GM19463 (cell line): ENCODE data around the gene CCDC190.
"Not testable (repeated sequence)": the region's sequence is repeated elsewhere in the genome, so short reads cannot be mapped to it uniquely, and the experiment has no call there.

Experiments
- ATAC-seq: cut with Tn5 transposase; IDR thresholded peaks from one replicate; pipeline ENCODE4 v1.9.1; 2021; ENCODE audit warnings: mild to moderate bottlenecking, moderate library complexity; ENCODE audit not compliant: unreplicated experiment

CCDC190 gene

DNA sequence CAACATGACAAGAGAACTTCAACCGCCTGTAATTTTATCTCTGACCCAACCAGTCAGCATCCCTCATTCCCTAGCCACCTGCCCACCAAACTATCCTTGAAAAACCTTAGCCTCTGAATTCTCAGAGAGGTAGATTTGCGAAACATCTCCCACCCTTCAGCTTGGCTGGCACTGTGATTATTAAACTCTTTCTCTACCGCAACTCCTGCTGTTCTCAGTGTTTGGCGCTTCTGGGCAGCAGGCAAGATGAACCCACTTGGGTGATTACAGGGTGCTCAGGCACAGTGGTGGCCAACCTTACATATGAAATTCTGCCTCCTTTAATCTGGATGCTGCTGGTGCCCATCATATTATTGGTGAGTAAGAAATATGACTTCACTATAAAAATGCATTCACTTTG lies 22.1 kb downstream of the CCDC190 start:
- no peak for ATAC-seq

DNA sequence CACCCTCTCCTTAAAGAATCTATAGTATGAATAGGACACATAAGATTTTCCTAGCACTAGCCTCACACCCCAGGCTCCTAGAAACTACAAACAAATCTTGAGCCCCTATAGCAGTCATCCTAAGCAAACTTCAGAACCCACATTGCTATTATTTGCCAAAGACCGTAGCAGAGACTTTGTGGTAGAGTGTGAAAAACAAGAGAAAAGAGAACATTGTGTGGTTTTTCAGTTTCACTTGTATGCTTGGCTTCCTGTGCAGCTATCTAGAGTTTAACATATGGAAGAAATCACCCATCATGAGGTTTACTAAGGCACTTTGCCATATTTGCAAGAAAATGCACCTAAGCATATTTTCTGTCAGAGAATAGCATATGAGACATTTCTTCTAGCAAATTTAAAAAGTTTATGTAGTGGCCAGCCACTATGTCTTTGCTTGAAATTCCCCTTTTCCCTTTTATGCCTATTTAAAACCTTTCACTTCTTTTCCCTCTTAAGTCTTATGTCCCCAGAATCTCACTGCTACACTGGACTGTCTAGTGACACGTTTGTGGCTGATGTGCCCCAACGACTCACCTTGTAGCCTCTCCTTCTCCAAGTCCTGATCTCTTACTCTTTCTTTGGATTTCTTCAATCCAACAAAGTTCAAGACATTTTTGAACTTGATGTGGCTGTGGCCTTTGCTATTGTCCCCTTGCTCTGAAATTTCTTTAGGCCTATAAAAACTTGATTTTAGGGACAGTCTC lies 25.6 kb downstream of the CCDC190 start:
- peak; percentile 85 for ATAC-seq

DNA sequence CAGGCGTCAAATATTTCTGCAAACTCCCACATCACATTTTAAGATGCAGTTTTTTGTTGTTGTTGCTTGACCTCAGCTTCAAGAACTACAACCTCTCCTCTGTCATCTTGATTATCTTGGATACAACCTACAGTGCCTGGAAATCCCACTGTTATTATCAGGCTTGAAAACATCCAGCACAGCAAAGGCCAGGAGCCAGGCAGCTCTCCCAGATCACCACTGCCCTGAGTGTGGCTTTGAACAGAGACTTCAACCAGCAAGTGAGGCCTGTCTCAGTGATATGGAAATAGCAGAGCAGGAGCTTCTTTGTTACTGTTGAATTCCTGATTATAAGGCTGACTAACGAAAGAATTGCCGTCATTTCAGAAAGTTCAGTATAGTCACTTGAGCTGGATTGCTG lies 28.5 kb downstream of the CCDC190 start:
- no peak for ATAC-seq

DNA sequence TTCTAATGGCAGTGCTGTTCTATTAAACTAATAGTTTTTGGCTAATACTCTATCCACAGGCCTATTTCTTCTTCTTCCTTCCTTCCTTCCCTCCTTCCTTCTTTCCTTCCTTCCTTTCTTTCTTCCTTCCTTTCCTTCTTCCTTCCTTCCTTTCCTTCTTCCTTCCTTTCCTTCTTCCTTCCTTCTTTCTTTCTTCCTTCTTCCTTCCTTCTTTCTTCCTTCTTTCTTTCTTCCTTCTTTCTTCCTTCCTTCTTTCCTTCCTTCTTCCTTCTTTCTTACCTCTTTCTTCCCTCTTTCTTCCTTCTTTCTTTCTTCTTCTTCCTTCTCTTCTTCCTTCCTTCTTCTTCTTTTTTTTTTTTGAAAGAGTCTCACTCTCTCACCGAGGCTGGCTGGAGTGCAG lies 31.7 kb downstream of the CCDC190 start:
- no peak for ATAC-seq

DNA sequence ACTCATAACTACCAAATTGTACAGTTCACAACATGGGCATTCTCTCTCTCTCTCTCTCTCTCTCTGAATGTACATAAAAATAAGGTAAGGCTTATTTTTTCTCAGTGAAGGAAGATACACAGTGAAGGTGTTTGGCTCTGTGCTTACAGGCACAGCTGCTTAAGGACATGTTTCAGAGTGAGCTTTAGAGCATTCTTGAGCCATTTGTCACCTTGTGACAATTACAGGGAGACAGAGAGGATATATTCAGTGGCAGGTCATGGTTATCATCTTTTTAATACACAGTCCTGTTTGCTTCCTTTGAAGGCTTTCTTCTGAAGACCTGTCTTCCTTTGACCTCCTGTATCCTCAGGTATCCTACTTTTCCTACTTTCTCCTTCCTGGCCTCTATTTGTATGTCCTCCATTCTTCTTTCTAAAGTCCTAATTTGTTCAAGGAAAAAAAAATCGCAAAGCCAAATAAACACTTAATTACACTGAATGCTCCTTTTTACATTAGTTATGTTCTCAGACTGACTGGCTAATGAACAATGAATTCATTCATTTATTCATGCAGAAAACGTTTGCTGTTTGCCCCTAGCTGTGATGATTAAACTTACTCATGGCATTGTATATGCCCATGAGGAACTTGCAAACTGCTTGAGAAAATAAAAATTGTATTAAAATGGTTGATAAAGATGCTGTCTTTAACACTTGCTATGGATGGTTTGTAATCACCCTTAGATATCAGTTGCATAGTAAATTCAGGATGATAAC lies 37.0 kb downstream of the CCDC190 start:
- no peak for ATAC-seq

DNA sequence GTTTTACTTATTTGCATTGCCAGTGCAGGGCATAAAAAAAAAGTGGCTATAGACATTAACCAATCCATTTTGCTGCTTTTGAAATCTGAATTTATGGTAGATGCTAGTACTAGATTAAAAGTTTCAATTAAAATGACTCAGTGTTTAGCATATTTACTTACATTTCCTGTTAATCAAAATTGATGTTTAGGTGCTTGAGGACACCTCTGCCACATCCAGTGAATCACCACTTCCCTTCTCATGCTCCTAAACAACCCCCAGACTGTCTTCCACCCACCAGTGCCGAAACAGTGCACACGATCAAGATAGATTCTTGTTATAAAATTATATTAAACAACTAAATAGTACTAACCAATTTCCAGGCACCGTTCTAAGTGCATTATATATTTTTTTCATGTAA lies 37.7 kb downstream of the CCDC190 start:
- ATAC-seq, result no peak

DNA sequence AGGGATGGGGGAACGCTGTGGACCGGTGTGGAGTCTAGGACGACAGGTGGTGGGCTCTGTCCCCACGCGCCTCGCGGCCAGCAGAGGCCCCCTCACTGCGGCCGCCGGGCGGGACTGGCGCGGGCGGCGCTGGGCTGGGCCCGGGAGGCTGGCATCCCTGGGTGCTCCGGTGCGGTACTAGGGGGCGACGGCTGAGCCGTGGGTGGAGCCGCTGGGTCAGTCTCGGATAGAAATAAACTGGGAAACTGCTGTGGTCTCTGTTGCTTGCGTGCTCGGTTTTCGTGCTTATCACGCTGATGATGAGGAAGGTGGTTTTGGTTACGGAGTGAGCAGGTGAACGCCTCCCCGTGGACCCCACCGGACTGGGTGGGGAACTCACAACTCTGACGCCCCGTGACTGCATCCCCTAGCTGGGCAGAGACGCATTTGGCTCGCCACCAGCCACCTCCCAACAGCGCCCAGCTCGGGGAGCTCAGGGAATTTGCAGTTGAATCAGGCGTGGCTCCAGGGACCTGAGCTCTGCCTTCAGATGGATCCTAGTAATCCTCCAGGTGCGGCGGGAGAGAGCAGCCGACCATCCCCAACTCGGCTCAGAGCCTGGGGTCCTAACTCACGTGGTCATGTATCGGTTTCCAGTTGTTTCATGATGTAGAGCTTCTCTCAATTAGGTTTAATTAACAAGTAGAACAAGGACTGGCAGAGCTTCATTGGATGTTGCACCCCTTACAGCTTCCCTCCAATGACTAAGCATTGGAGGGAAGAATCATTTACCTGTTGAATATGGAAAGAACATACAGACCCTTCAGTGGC lies 38.4 kb downstream of the CCDC190 start:
- ATAC-seq, result peak; percentile 50

DNA sequence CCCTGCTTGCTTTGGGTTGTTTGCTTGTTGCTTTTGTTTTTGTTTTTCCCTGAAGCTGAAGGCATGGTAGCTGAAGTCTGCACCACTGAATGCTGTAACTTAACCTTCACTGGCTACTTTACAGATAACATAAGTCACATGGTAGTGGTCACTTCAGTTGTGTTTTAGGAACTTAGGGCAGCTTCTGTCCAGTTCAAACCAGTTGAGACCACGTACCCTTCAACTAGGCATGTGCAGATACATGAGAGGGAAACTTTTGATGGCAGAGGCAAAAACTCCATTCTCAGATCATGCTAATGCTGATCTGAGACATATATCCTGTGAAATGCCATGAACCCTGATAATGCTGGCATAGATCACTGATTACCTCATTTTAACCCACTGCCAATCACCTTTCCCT lies 42.3 kb downstream of the CCDC190 start:
- not testable (repeated sequence) for ATAC-seq

DNA sequence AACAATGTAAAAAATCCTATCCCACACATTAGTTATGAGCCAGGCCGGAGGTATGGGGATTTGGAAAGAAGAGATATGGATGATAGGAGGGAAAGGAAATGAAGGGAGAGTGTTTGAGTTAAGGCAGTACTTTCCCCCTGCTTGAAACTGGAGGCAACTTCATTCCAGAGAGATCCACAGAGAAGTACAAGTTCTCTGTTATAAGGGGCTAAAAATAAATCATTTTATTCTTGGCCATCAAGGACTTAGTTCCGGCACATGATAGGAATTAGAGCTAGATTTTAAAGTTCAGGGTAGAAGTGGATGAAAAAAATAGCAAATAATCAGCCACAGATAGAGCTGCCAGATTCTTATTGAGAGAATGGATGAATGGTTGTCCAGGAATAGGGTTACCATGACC lies 42.8 kb downstream of the CCDC190 start:
- ATAC-seq, result not testable (repeated sequence)

DNA sequence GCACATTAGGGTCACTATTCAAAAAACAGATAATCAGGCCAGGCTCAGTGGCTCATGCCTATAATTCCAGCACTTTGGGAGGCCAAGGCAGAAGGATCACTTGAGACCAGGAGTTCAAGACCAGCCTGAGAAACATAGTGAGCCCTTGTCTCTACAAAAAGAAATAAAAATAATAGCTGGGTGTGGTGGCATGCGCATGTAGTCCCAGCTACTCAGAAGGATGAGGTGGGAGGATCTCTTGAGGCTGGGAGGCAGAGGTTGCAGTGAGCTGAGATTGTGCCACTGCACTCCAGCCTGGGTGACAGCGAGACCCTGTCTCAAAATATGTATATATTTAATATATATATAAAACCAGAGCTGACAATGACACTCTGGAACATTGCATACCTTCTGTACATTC lies 48.6 kb downstream of the CCDC190 start:
- not testable (repeated sequence) for ATAC-seq

DNA sequence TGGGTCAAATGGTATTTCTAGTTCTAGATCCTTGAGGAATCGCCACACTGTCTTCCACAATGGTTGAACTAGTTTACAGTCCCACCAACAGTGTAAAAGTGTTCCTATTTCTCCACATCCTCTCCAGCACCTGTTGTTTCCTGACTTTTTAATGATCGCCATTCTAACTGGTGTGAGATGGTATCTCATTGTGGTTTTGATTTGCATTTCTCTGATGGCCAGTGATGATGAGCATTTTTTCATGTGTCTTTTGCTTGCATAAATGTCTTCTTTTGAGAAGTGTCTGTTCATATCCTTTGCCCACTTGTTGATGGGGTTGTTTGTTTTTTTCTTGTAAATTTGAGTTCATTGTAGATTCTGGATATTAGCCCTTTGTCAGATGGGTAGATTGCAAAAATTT lies 53.5 kb downstream of the CCDC190 start:
- not testable (repeated sequence) for ATAC-seq
